ENCODE data around the gene CHRND.

The CHRND gene

DNA sequence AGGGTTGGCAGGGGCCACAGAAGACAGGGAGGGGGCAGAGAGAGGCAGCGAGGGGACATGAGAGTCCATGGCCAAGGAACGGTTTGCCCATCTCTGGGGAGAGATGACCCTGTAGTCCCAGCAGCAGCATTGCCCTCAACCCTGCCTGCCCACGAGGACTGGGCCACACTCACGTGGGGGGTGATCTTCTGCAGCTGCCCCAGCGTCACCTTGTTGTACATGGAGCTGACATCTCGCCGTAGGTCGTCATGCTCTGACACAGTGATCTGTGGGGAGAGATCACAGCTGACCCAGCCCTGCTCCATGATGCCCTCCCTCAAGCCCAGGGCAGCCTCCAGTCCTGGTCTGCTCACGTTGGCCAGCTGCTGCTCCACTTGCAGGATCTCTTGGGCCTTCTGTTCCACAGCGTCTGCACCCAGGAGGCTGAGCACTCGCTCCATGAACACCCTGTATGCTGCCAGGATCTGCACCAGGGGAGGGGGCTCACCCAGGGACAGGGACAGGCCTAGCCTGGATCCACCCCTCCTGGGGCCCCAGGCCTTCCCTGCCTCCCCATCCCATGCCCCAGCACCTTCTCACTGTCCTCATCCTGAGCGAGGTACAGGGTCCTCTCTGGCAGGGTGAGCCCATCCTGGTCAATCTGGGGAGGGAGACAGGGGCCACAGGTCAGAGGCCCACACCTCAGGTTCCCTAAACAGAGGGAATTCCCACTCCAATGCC, 41.2 kb upstream of the CHRND start:
- DNase-seq (ENCODE audit: low spot score in 2 of 2): no peak
- in situ Hi-C loops (cut with MboI; ENCODE audit: low sequenced_read_pairs): no loop called here
- Histone ChIP-seq H3K4me1 (no peaks in the 10 kb centered on the region), H3K9me3 (no peaks in the 10 kb centered on the region), H3K36me3 (replicated peaks) (no peaks in the 10 kb centered on the region), H3K4me3 (no peak overlapping the region), H3K27me3 (ENCODE audit: low read depth) (peaks cover 44% of the 10 kb centered on the region)

DNA sequence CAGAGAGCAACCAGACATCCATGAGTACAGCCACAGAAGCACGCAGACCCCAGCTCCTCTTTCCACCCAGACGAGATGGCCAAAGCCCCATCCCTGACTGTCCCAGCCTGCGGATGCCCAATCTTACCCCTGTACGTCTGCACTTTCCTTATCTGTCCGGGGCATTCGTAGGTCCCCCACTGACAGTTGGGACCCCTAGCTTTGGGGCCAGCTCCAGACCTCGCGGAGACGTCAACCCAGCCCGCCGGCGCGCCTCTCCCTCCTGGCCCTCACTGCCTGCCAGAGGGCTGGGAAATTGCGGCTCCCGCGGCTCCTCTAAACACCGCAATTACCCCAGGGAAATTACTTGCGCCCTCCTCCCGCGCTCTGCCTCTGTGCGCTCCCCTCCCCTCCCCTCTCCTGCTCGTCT, 40.6 kb upstream of the CHRND start:
- Histone ChIP-seq H3K9me3 (no peaks in the 10 kb centered on the region), H3K4me1 (no peaks in the 10 kb centered on the region), H3K4me3 (no peak overlapping the region), H3K27me3 (ENCODE audit: low read depth) (peaks cover 44% of the 10 kb centered on the region), H3K36me3 (replicated peaks) (no peaks in the 10 kb centered on the region)
- DNase-seq (ENCODE audit: low spot score in 2 of 2): no peak
- in situ Hi-C loops (cut with MboI; ENCODE audit: low sequenced_read_pairs): no loop called here

DNA sequence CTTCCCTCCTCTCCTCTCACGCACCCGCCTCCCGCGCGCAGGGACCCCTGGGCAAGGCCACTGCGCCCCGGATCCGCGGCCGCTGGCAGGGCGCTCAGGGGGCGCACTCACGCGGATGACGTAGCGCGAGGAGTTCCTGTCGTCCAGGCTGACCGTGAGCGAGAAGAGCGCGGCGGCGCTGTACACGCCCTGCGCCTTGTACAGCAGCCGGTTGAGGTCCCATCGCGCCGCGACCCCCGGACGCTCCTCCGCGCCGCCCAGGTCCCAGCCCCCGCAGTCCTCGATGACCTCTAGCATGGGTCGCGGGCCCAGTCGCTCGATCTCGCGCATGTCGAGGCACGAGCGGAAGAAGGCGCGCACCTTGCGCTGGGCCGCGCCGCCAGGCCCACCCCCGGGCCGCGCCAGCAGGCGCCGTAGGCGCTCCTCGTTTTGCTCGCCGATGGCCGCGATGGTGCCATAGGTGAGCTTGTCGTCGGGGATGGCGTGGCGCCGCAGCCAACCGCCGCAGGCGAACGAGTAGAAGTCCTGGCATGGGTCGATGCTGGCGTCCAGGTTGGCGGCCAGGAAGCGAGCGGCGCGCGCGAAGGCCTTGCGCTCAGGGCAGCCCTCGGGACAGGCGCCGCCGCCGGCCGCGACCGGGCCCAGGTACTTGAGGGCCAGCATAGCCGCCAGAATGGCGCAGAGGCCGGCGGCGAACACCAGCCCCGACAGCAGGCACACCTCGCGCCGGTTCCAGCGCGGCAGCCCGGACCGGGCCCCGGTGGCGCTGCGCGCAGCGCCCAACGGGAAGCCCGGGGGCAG, 40.0 kb upstream of the CHRND start:
- in situ Hi-C loops (cut with MboI; ENCODE audit: low sequenced_read_pairs): no loop called here
- H3K27me3 ChIP-seq (ENCODE audit: low read depth): peaks cover 44% of the 10 kb centered on the region
- no peaks in the 10 kb centered on the region for H3K4me1 ChIP-seq
- no peak for DNase-seq (ENCODE audit: low spot score in 2 of 2)
- no peak overlapping the region for H3K4me3 ChIP-seq
- H3K36me3 ChIP-seq (replicated peaks): no peaks in the 10 kb centered on the region
- no peaks in the 10 kb centered on the region for H3K9me3 ChIP-seq

DNA sequence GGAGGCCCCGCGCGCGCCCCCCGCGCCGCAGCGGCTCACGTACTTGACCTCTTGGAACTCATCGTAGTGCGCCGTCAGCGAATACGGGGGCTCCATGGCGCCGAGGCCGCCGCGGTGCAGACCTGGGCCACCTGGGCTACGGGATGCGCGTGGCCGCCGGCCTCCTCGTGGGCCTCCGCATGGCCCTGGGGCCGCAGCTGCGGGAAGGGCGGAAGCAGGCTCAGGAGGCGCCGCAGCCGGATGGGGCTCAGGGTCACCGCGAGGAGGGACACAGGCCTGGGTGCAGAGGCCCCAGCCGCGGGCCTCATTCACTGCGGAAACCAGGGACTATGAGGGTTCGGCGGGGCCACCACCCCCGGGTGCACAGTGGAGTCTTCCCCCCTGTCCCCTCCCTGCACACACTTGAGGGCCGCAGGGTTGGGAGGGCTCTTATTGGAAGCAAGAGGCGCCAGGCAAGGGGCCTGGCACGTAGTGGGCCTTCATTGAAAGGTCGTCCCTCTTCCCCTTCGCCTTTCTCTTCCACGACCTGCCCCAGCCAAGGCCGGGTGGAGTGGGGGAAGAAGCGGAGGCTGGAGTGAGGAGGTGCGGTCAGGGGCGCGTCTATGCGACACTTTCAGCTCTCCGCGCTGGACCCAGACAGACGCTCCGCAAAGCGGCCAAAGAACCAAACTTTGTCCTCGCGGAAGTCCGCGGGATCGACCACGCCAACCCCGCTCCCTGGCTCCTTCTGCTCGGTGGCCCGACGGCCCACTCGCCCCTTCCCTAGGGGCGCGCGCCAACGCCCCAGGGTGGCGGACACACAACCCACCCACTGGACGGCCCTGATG, 39.2 kb upstream of the CHRND start:
- no peak for DNase-seq (ENCODE audit: low spot score in 2 of 2)
- in situ Hi-C loops (cut with MboI; ENCODE audit: low sequenced_read_pairs): no loop called here
- H3K4me1 ChIP-seq: no peaks in the 10 kb centered on the region
- no peaks in the 10 kb centered on the region for H3K9me3 ChIP-seq
- peaks cover 44% of the 10 kb centered on the region for H3K27me3 ChIP-seq (ENCODE audit: low read depth)
- H3K4me3 ChIP-seq: no peak overlapping the region
- no peaks in the 10 kb centered on the region for H3K36me3 ChIP-seq (replicated peaks)

GRCh38 chr2:232487385-232488096, 38.4 kb upstream of the CHRND start, which contains the start of gene ECEL1:
Gene ECEL1 (minus strand): TSS chr2:232487834. CDS start chr2:232486653, 1,181 bp downstream.
- Histone ChIP-seq H3K27me3 (ENCODE audit: low read depth) (peaks cover 44% of the 10 kb centered on the region), H3K4me1 (no peaks in the 10 kb centered on the region), H3K9me3 (no peaks in the 10 kb centered on the region), H3K36me3 (replicated peaks) (no peaks in the 10 kb centered on the region), H3K4me3 (no peak within 1 kb of the TSS)
- in situ Hi-C loops (cut with MboI; ENCODE audit: low sequenced_read_pairs): no loop called here
- DNase-seq (ENCODE audit: low spot score in 2 of 2): no peak

DNA sequence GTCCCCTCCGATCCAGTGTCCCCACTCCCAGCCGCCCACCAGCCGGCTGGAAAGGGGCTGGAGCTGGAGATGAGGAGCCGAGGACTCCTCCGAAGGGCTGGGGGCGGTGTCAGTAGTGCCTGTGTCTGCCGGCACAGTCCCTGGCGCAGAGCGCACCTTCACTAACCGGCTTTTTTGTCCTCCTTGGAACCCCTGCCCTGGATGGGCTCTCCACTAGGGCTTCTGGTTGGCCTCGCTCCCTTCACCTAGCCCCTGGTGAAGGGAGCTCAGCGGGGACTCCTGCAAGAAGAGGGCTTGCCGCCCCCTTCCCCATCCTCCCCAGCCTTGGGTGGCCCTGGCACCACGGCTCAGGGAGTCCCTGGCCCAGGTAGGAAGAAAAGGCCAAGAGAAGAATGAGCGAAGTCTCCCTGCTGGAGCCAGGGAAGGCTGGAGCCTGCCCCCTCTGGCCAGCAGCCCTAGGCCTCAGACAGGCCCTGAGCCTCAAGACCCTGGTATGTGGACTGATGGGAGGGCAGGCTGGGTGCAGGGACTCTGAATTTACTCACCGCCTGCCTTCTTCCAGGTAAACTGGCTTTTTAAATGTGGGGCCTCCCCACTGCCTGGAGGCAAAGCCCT, 37.8 kb upstream of the CHRND start:
- DNase-seq (ENCODE audit: low spot score in 2 of 2): no peak
- in situ Hi-C loops (cut with MboI; ENCODE audit: low sequenced_read_pairs): no loop called here
- peaks cover 44% of the 10 kb centered on the region for H3K27me3 ChIP-seq (ENCODE audit: low read depth)
- no peaks in the 10 kb centered on the region for H3K9me3 ChIP-seq
- no peaks in the 10 kb centered on the region for H3K36me3 ChIP-seq (replicated peaks)
- no peak overlapping the region for H3K4me3 ChIP-seq
- H3K4me1 ChIP-seq: no peaks in the 10 kb centered on the region

DNA sequence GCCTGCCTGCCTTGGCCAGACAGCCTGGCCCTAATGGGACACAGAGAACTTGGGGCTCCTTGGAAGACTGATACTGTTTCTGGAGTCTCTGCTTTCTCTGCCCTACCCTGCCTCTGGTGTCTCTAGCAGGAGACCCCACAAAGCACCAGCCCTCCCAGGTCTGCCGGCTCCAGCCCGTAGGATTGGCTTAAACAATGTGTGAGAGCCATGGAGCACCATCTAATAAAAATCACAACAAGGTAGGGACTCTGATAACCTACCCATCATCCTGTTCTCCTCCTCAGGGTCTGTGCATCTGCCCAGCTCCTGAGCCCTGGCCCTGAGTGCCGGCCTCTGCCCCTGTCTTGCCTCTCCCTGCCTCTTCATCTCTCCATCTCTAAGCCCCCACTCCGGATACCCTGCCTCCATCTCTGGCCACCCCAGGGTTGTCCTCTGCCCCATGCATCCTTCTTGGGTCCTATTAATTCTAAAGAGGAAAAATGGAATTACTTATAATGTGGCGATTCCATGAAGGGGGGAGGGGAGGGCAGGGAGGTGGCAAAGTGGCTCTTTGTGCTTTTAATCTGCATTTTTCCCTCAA, 37.1 kb upstream of the CHRND start:
- H3K4me3 ChIP-seq: no peak overlapping the region
- H3K27me3 ChIP-seq (ENCODE audit: low read depth): peaks cover 44% of the 10 kb centered on the region
- no peaks in the 10 kb centered on the region for H3K4me1 ChIP-seq
- no peaks in the 10 kb centered on the region for H3K9me3 ChIP-seq
- no peak for DNase-seq (ENCODE audit: low spot score in 2 of 2)
- in situ Hi-C loops (cut with MboI; ENCODE audit: low sequenced_read_pairs): no loop called here
- no peaks in the 10 kb centered on the region for H3K36me3 ChIP-seq (replicated peaks)

- Histone ChIP-seq H3K4me1 (no peaks in the 10 kb centered on the region), H3K36me3 (replicated peaks) (no peaks in the 10 kb centered on the region), H3K27me3 (ENCODE audit: low read depth) (peaks cover 41% of the 10 kb centered on the region), H3K9me3 (no peaks in the 10 kb centered on the region), H3K4me3 (no peak overlapping the region)
- in situ Hi-C loops (cut with MboI; ENCODE audit: low sequenced_read_pairs): no loop called here
- no peak for DNase-seq (ENCODE audit: low spot score in 2 of 2)
Measured at GRCh38 chr2:232489516-232490220, 36.3 kb upstream of the CHRND start.

- in situ Hi-C loops (cut with MboI; ENCODE audit: low sequenced_read_pairs): no loop called here
Measured at GRCh38 chr2:232490221-232491138, 35.5 kb upstream of the CHRND start.

GRCh38 chr2:232491139-232491780, 34.7 kb upstream of the CHRND start:
- Histone ChIP-seq H3K4me3 (no peak overlapping the region), H3K27me3 (ENCODE audit: low read depth) (peaks cover 25% of the 10 kb centered on the region), H3K9me3 (no peaks in the 10 kb centered on the region), H3K36me3 (replicated peaks) (no peaks in the 10 kb centered on the region), H3K4me1 (no peaks in the 10 kb centered on the region)
- in situ Hi-C loops (cut with MboI; ENCODE audit: low sequenced_read_pairs): no loop called here
- DNase-seq (ENCODE audit: low spot score in 2 of 2): no peak

More at GRCh38 chr2:232490221-232491138, 35.5 kb upstream of the CHRND start:
- Histone ChIP-seq H3K4me3 (no peak overlapping the region), H3K4me1 (no peaks in the 10 kb centered on the region), H3K27me3 (ENCODE audit: low read depth) (peaks cover 33% of the 10 kb centered on the region), H3K36me3 (replicated peaks) (no peaks in the 10 kb centered on the region), H3K9me3 (no peaks in the 10 kb centered on the region)
- DNase-seq (ENCODE audit: low spot score in 2 of 2): no peak

DNA sequence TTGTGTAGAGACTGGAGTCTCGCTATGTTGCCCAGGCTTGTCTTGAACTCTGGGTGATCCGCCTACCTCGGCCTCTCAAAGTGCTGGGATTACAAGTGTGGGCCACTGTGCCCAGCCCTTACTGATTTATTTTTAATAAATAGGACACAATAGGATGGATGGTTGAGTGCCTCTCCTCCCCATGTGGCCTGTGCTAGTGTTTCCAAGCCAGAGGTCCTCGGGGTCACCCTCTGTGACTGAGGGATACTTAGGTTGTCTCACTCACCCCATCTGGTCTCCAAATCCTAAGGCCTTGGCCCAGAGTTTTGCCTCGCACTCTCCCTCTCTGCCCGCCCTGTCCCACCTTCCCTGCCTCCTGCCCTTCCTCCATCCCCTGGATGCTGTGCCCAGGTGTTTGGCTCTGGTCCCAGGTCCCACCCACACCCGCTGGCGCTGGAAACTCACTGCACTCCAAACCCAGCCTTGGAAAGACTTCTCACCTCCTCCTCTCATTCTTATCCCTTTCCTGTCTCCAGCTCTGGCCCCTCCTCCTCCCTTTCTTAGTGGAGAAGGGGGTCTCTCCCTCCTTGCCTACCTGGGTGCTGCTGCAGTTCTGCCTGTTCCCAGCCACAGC, 33.6 kb upstream of the CHRND start:
- Histone ChIP-seq H3K4me3 (no peak overlapping the region), H3K27me3 (ENCODE audit: low read depth) (peaks cover 16% of the 10 kb centered on the region), H3K9me3 (no peaks in the 10 kb centered on the region), H3K4me1 (no peaks in the 10 kb centered on the region), H3K36me3 (replicated peaks) (no peaks in the 10 kb centered on the region)
- DNase-seq (ENCODE audit: low spot score in 2 of 2): no peak
- in situ Hi-C loops (cut with MboI; ENCODE audit: low sequenced_read_pairs): no loop called here
